Right lung (tissue), 5 donors: ENCODE results near the gene SNX18. TPM values are rescaled to one million over a fixed set of nuclear protein-coding genes. Genes with fewer than 3 reads are reported as not detected.
A peak's percentile ranks its signal among the peaks of the same experiment; 100 is the strongest.

Source experiments
- DNase-seq, 2 donors: peaks; one replicate each; pipeline ENCODE4 v3.0.0-alpha.2; 2013
- polyA plus RNA-seq, 5 donors: library from polyadenylated mRNA; unstranded; fragments of 120-200 nt; gene quantifications; one replicate each; pipeline versions ENCODE4 v1.2.1 to v1.2.3, GENCODE V29; 2013; ENCODE audit warnings: inconsistent platforms in 1 of 5, low replicate concordance in 1 of 5; ENCODE audit not compliant: insufficient read length in 5 of 5, insufficient read depth in 1 of 5

Gene SNX18
- polyA plus RNA-seq, 5 donors, result 16.7 to 19.3 (median 18.4) TPM

GRCh38 chr5:54577937-54578653 lies 60.5 kb downstream of the SNX18 start:
- DNase-seq, result no peak

GRCh38 chr5:54579591-54580295 lies 62.2 kb downstream of the SNX18 start:
- no peak for DNase-seq

GRCh38 chr5:54580997-54581811 lies 63.6 kb downstream of the SNX18 start:
- DNase-seq, result no peak

DNA sequence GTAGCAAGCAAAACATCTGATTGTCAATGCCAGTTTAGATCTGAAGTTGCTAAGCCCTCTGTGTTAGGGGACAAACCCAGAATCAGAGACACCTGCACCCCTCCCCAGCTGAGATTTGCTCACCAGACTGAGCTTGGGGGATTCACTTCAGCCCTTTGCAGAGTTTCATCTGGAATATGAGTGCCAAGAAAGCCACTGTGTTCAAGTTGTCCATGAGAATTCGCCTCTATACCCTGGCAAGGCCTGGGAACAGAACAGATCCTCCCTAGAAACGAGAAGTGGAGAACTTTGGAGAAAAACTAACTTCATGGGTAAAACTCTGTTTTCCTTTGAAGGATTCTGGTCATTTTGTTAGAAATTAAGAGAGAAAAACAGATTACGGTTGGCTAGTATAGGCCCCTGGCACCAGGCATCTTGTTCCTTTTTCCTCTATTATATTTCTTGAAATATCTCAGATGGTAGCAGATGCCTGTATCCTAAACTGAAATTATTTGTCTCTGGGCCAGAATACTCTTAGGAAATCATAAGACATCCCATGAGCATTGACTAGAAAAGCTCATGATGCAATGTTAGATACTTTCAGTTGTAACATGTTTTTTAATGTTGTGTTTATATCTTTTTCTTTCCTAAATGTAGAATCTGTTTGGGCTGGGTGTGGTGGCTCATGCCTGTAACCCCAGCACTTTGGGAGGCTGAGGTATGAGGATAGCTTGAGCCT lies 64.4 kb downstream of the SNX18 start:
- DNase-seq, result peak in 1 of 2 donors; percentile 24

DNA sequence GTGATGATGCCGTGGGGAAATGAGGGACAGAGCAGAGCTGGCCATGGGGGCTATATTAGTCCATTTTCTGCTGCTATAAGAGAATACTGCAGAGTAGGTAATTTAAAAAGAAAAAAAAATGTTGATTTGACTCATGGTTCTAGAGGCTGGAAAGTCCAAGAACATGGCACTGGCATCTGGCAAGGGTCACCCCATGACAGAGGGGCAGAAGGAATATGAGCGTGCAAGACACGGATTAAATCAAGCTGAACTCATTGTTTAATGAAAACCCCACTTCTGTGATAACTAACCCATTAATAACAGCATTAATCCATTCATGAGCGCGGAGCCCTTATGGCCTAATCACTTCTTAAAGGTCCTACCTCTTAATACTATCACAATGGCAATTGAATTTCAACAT lies 68.8 kb downstream of the SNX18 start:
- no peak for DNase-seq

DNA sequence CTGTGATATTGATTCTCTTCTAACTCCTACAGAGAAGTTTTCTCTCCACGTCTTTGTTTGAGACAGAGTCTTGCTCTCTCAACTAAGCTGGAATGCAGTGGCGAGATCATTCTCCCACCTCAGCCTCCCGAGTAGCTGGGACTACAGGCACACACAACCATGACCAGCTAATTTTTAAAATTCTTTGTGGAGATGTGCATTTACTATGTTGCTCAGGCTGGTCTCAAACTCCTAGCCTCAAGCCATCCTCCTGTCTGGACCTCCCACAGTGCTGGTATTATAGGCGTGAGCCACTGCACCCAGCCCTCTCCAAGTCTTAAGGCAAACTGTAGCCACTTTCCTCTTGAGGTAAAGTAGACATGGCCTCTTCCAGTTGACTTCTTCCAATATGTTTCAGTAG lies 72.2 kb downstream of the SNX18 start:
- no peak for DNase-seq

DNA sequence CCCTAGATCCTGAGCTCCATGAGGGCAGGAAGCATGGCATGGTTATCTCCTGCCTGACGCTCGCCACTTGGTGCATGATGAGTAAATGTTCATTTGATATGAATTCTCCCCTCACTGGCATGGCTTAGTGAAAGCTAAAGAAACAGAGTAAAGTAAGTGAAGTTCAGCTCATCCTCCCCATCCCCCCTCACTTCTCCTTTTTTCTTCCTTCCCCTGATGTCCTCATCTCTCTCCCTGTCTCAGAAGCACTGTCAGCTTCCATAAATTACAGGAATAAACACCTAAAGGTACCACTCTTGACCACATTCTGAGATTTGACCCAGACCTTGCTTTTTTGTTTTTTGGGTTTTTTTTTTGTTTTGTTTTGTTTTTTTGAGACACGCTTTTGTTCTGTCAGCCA lies 73.3 kb downstream of the SNX18 start:
- no peak for DNase-seq

DNA sequence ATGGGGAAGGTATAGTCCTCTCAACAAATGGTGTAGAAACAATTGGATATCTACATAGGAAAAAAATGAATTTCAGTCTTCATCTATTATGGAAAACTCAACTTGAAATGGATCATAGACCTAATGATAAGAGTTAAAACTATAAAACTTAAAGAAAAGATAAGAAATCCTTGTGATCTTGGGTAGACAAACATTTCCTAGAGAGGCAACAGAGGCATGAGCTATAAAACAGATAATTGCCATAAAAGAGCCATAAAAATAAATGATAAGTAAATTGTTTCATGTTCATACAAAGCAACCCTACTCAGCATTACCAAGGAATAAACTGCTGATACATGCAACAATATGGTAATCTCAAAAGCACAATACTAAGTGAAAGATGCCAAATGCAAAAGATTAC lies 76.2 kb downstream of the SNX18 start:
- DNase-seq, result no peak

DNA sequence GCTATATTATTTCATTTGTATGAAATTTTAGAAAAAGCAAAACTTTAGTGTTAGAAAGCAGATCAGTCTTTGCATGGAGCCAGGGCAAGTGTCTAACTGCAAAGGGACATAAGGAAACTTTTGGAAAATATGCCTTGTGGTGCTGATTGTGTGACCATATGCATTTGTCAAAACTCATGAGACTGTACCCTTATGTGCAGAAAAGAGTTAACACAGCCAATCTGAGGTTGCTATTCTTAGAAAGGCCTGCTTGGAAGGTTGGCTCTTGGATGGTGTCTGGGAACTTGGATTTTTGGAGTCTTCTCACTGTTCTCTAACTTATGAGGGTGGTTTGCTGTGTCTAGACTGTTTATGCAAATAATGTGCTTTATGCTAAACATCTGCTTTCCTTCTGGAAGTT lies 76.6 kb downstream of the SNX18 start:
- no peak for DNase-seq

GRCh38 chr5:54595721-54596120 lies 78.2 kb downstream of the SNX18 start:
- DNase-seq, result no peak

Other genes starting within 250 kb of the SNX18 start
- 10 to 100 TPM; 16.5 to 30.1 (median 25.3) TPM for gene ARL15, start 207.2 kb upstream of the SNX18 start, polyA plus RNA-seq
- gene HSPB3, start 62.1 kb upstream of the SNX18 start, polyA plus RNA-seq, result 1 to 10 TPM in 1 of 5 donors, under 1 TPM in 1, not detected in 3; 0.30 to 6.7 TPM